K562 (cell line): ENCODE measurements around the gene TIGD7. TPM values are rescaled to one million over a fixed set of nuclear protein-coding genes. Genes with fewer than 3 reads are reported as not detected.

Experiments used
- ARID4B ChIP-seq: sonication (generic); formaldehyde crosslinking; IDR thresholded peaks from 2 replicates; pipeline ENCODE4 v1.8.0; 2022; ENCODE audit warnings: mild to moderate bottlenecking, missing genetic modification reagents
- ATF7 ChIP-seq: fragments of 450-650 bp; IDR thresholded peaks from 2 replicates; pipeline ENCODE4 v1.7.1; 2014; ENCODE audit warnings: mild to moderate bottlenecking, moderate library complexity
- FOXK1 ChIP-seq: sonication (generic); formaldehyde crosslinking; IDR thresholded peaks from 2 replicates; pipeline ENCODE4 v1.8.0; 2022; ENCODE audit warnings: missing genetic modification reagents, mild to moderate bottlenecking, borderline replicate concordance
- FOXP4 ChIP-seq: sonication (generic); formaldehyde crosslinking; IDR thresholded peaks from 2 replicates; pipeline ENCODE4 v1.8.0; 2022; ENCODE audit warnings: mild to moderate bottlenecking, missing genetic modification reagents, borderline replicate concordance
- GATAD2A ChIP-seq: fragments of 450-650 bp; IDR thresholded peaks from 2 replicates; pipeline ENCODE4 v1.6.1; 2017
- HDAC1 ChIP-seq, 2 experiments: fragments of 450-650 bp; IDR thresholded peaks; 2 replicates each; pipeline ENCODE4 v1.6.1; 2016 to 2017; ENCODE audit warnings: inconsistent platforms in 1 of 2, mild to moderate bottlenecking in 1 of 2, moderate library complexity in 1 of 2
- MTA1 ChIP-seq: fragments of 450-650 bp; IDR thresholded peaks from 2 replicates; pipeline ENCODE4 v1.6.1; 2017; ENCODE audit warnings: borderline replicate concordance
- NBN ChIP-seq: fragments of 450-650 bp; IDR thresholded peaks from 2 replicates; pipeline ENCODE4 v1.6.1; 2016; ENCODE audit warnings: low read depth, mild to moderate bottlenecking
- SMAD2 ChIP-seq: fragments of 150-350 bp; IDR thresholded peaks from 2 replicates; pipeline ENCODE4 v1.6.1; 2014; ENCODE audit warnings: low read depth, mild to moderate bottlenecking, low read length
- STAT6 ChIP-seq: sonication (generic); formaldehyde crosslinking; IDR thresholded peaks from 2 replicates; pipeline ENCODE4 v1.8.1; 2023; ENCODE audit warnings: mild to moderate bottlenecking, missing genetic modification reagents
- TCF7 ChIP-seq: sonication (generic); IDR thresholded peaks from 2 replicates; pipeline ENCODE4 v1.6.1; 2016; ENCODE audit warnings: antibody characterized with exemption, borderline replicate concordance
- ZBTB11 ChIP-seq, 3 experiments: fragments of 200-800 bp in 1 of 3; fragments of 250-450 bp in 1 of 3; fragments of 450-650 bp in 1 of 3; sonication (Bioruptor Pico) in 1 of 3; sonication (Bioruptor generic) in 1 of 3; formaldehyde crosslinking in 1 of 3; IDR thresholded peaks; 2 replicates each; pipeline versions ENCODE4 v1.6.1 to v1.8.0; 2016 to 2022; ENCODE audit warnings: mild to moderate bottlenecking in 2 of 3, missing genetic modification characterization in 2 of 3, missing compliant biosample characterization in 1 of 3, moderate library complexity in 1 of 3
- ZNF232 ChIP-seq: sonication (generic); formaldehyde crosslinking; IDR thresholded peaks from 2 replicates; pipeline ENCODE4 v1.8.0; 2022; ENCODE audit warnings: mild to moderate bottlenecking, missing genetic modification reagents
- polyA plus RNA-seq, 8 experiments: library from polyadenylated mRNA; depleted of rRNA in 4 of 8; stranded (reverse) in 5 of 8; unstranded in 3 of 8; fragments of >200 nt; fragmentation: Nextera tagmentation in 2 of 8; fragmentation: Illumina TruSeq in 1 of 8; extraction: Ambion mirVana in 2 of 8; extraction: Trizol in 1 of 8; gene quantifications; 2 replicates each; pipeline versions ENCODE4 v1.2.1 to v1.2.3, GENCODE V29; 2011 to 2014; ENCODE audit warnings: inconsistent platforms in 1 of 8, missing spikeins in 1 of 8
- total RNA-seq, 7 experiments: library from RNA; depleted of rRNA in 6 of 7; stranded (reverse); fragments of >200 nt in 6 of 7; fragmentation: Illumina TruSeq in 2 of 7; extraction: Trizol in 2 of 7; gene quantifications; 2 replicates each; pipeline versions ENCODE4 v1.2.1 to v1.2.3, GENCODE V29; 2011 to 2021; ENCODE audit warnings: low replicate concordance in 1 of 7

The TIGD7 gene
- total and polyA plus RNA-seq, 9 of the 15 experiments (the other 6 are each of a cell fraction or from before 2014, with no cell fraction given): 0.84 to 10.7 (median 6.7) TPM

GRCh38 chr16:3264137-3265036, 40.8 kb downstream of the TIGD7 start (continued):
- no peak for TF ChIP-seq ZBTB11 (CRISPR knock-in tag; IDR thresholded peaks at IDR 0.05)
- no peak for TF ChIP-seq MTA1
- TF ChIP-seq STAT6 (CRISPR knock-in tag): no peak
- peak; percentile 98 for TF ChIP-seq ZNF232 (CRISPR knock-in tag)
- TF ChIP-seq HDAC1 (IDR thresholded peaks at IDR 0.05): peak in 1 of 2 experiments; percentile 97; a peak in 2 of 4 replicates
- TF ChIP-seq TCF7: no peak
- no peak; the same call in 1 of the 2 replicates for TF ChIP-seq NBN
- peak; percentile 91 for TF ChIP-seq GATAD2A
- TF ChIP-seq ARID4B: 0 out of 2 replicates have a peak, but pooled peaks have one; percentile 14
- TF ChIP-seq ATF7: peak; percentile 53
- TF ChIP-seq FOXK1 (CRISPR knock-in tag): peak; percentile 99
- peak; percentile 97; the same call in 1 of the 2 replicates for TF ChIP-seq FOXP4 (CRISPR knock-in tag)
- TF ChIP-seq SMAD2: no peak
